ENCODE data around the gene KIF3A.
A peak's percentile ranks its signal among the peaks of the same experiment; 100 is the strongest.

Gene KIF3A

GRCh38 chr5:132663771-132664695 lies 73.3 kb downstream of the KIF3A start:
- Histone ChIP-seq H3K9ac (no peak overlapping the region), H2AFZ (ENCODE audit: low read depth) (no peak overlapping the region), H3K27ac (no peak overlapping the region), H3K4me3 (IDR thresholded peaks at IDR 0.05; ENCODE audit: insufficient read depth, low read depth, low read length) (no peak overlapping the region), H4K20me1 (ENCODE audit: insufficient read depth) (no peaks in the 10 kb centered on the region), H3K79me2 (ENCODE audit: insufficient read depth, low read depth) (no peaks in the 10 kb centered on the region), H3K27me3 (ENCODE audit: insufficient read depth, low read depth) (no peaks in the 10 kb centered on the region), H3K36me3 (ENCODE audit: insufficient read depth) (no peaks in the 10 kb centered on the region), H3K4me2 (no peak overlapping the region), H3K4me1 (ENCODE audit: low read depth, poor library complexity, severe bottlenecking) (peaks cover 12% of the 10 kb centered on the region)
- no peak for TF ChIP-seq CTCF (conservative IDR thresholded peaks at IDR 0.05; ENCODE audit: low read depth, low read length)

GRCh38 chr5:132662925-132663770 lies 74.2 kb downstream of the KIF3A start:
- Histone ChIP-seq H3K79me2 (ENCODE audit: insufficient read depth, low read depth) (no peaks in the 10 kb centered on the region), H2AFZ (ENCODE audit: low read depth) (peak overlapping the region; percentile 32; the same call in 1 of the 2 replicates), H4K20me1 (ENCODE audit: insufficient read depth) (no peaks in the 10 kb centered on the region), H3K4me1 (ENCODE audit: low read depth, poor library complexity, severe bottlenecking) (peaks cover 12% of the 10 kb centered on the region), H3K27ac (no peak overlapping the region), H3K4me3 (IDR thresholded peaks at IDR 0.05; ENCODE audit: insufficient read depth, low read depth, low read length) (no peak overlapping the region), H3K4me2 (no peak overlapping the region), H3K9ac (no peak overlapping the region), H3K27me3 (ENCODE audit: insufficient read depth, low read depth) (no peaks in the 10 kb centered on the region), H3K36me3 (ENCODE audit: insufficient read depth) (no peaks in the 10 kb centered on the region)
- no peak for TF ChIP-seq CTCF (conservative IDR thresholded peaks at IDR 0.05; ENCODE audit: low read depth, low read length)

- Histone ChIP-seq H3K79me2 (ENCODE audit: insufficient read depth, low read depth) (no peaks in the 10 kb centered on the region), H3K4me2 (no peak overlapping the region), H3K27ac (no peak overlapping the region), H3K4me1 (ENCODE audit: low read depth, poor library complexity, severe bottlenecking) (peaks cover 12% of the 10 kb centered on the region), H3K27me3 (ENCODE audit: insufficient read depth, low read depth) (no peaks in the 10 kb centered on the region), H4K20me1 (ENCODE audit: insufficient read depth) (no peaks in the 10 kb centered on the region), H3K36me3 (ENCODE audit: insufficient read depth) (no peaks in the 10 kb centered on the region), H2AFZ (ENCODE audit: low read depth) (no peak overlapping the region), H3K9ac (no peak overlapping the region), H3K4me3 (IDR thresholded peaks at IDR 0.05; ENCODE audit: insufficient read depth, low read depth, low read length) (no peak overlapping the region)
- no peak for TF ChIP-seq CTCF (conservative IDR thresholded peaks at IDR 0.05; ENCODE audit: low read depth, low read length)
Measured at GRCh38 chr5:132662004-132662401, 75.3 kb downstream of the KIF3A start.

GRCh38 chr5:132661231-132662003 lies 75.9 kb downstream of the KIF3A start:
- Histone ChIP-seq H3K4me1 (ENCODE audit: low read depth, poor library complexity, severe bottlenecking) (peaks cover 12% of the 10 kb centered on the region), H3K27ac (no peak overlapping the region), H2AFZ (ENCODE audit: low read depth) (no peak overlapping the region), H3K79me2 (ENCODE audit: insufficient read depth, low read depth) (no peaks in the 10 kb centered on the region), H3K36me3 (ENCODE audit: insufficient read depth) (no peaks in the 10 kb centered on the region), H3K4me2 (no peak overlapping the region), H3K9ac (no peak overlapping the region), H3K27me3 (ENCODE audit: insufficient read depth, low read depth) (no peaks in the 10 kb centered on the region), H3K4me3 (IDR thresholded peaks at IDR 0.05; ENCODE audit: insufficient read depth, low read depth, low read length) (no peak overlapping the region), H4K20me1 (ENCODE audit: insufficient read depth) (no peaks in the 10 kb centered on the region)
- TF ChIP-seq CTCF (conservative IDR thresholded peaks at IDR 0.05; ENCODE audit: low read depth, low read length), result no peak
